H1 (cell line): ENCODE data around the gene ELAPOR1. TPM values are rescaled to one million over a fixed set of nuclear protein-coding genes. Genes with fewer than 3 reads are reported as not detected.

Experiments
- CBX5 ChIP-seq: fragments of 300-800, 300-1000 bp; sonication (generic); IDR thresholded peaks from 2 replicates; pipeline ENCODE4 v1.7.1; 2016; ENCODE audit warnings: antibody characterized with exemption, low read length, low read depth
- CHD1 ChIP-seq: IDR thresholded peaks from 2 replicates; pipeline ENCODE4 v1.6.1; 2012; ENCODE audit warnings: low read depth, low read length, improper control_type of control experiment
- CTBP2 ChIP-seq: IDR thresholded peaks from 2 replicates; pipeline ENCODE4 v1.7.0; 2011; ENCODE audit warnings: borderline replicate concordance, mild to moderate bottlenecking, moderate library complexity, mixed read lengths, low read length; ENCODE audit not compliant: insufficient read depth, insufficient read length
- HDAC2 ChIP-seq, 2 experiments: fragments of 300-600 bp in 1 of 2; sonication (generic) in 1 of 2; IDR thresholded peaks; 2 replicates each; pipeline ENCODE4 v1.6.1; 2011 to 2012; ENCODE audit warnings: low read depth in 2 of 2, low read length in 2 of 2, mild to moderate bottlenecking in 2 of 2, moderate library complexity in 2 of 2, borderline replicate concordance in 1 of 2, inconsistent platforms in 1 of 2
- MAFK ChIP-seq: IDR thresholded peaks from 2 replicates; pipeline ENCODE4 v1.6.1; 2012; ENCODE audit warnings: low read depth, mild to moderate bottlenecking, improper control_type of control experiment, low read length
- SUZ12 ChIP-seq: fragments of 200-600 bp; sonication (generic); IDR thresholded peaks from 2 replicates; pipeline ENCODE4 v1.6.1; 2012; ENCODE audit warnings: mild to moderate bottlenecking, inconsistent platforms, low read length, moderate library complexity, mixed read lengths
- TBP ChIP-seq: IDR thresholded peaks from 2 replicates; pipeline ENCODE4 v1.6.1; 2011; ENCODE audit warnings: low read depth, low read length, improper control_type of control experiment
- polyA plus RNA-seq, 7 experiments: library from polyadenylated mRNA; depleted of rRNA in 3 of 7; stranded (reverse) in 5 of 7; unstranded in 2 of 7; fragments of >200 nt in 5 of 7; fragments of 200-250 nt in 2 of 7; gene quantifications; 1 replicate in 5 of 7; 2 replicates in 1 of 7; 4 replicates in 1 of 7; pipeline versions ENCODE4 v1.2.1 to v1.2.3, GENCODE V29; 2011 to 2013; ENCODE audit warnings: missing spikeins in 2 of 7, mixed read lengths in 2 of 7
- total RNA-seq: library from RNA; stranded (reverse); fragmentation: NEBNext Ultra II Directional; extraction: Animal tissue kit (Norgen Biotek cat#: 25700); gene quantifications from 2 replicates; pipeline ENCODE4 v1.2.1, GENCODE V29; 2021

The ELAPOR1 gene
- total and polyA plus RNA-seq, 2 of the 8 experiments (the other 6 are each of a cell fraction or from before 2014, with no cell fraction given): 1.2 to 2.5 TPM

GRCh38 chr1:109109906-109110305, 4.0 kb upstream of the ELAPOR1 start (continued):
- TF ChIP-seq HDAC2 (IDR thresholded peaks at IDR 0.05; ENCODE audit: borderline replicate concordance in 1 of 2, low read depth in 2 of 2, low read length in 2 of 2) (no peak), CTBP2 (no peak), SUZ12 (no peak), MAFK (no peak), CHD1 (no peak), TBP (no peak), CBX5 (no peak)
